GM18517 (cell line): Measurements from ENCODE around the gene TAF7.
A peak's percentile ranks its signal among the peaks of the same experiment; 100 is the strongest.
"Not testable (repeated sequence)": the region's sequence is repeated elsewhere in the genome, so short reads cannot be mapped to it uniquely, and the experiment has no call there.

Experiments used
- ATAC-seq: cut with Tn5 transposase; IDR thresholded peaks from one replicate; pipeline ENCODE4 v1.9.1; 2021; ENCODE audit warnings: mild to moderate bottlenecking, moderate library complexity; ENCODE audit not compliant: unreplicated experiment

TAF7 gene

GRCh38 chr5:141320225-141321169, at the start of gene TAF7:
TAF7 (minus strand) TSS chr5:141320784; CDS start chr5:141320044, 740 bp downstream.
- ATAC-seq, result peak; percentile 87

- no peak for ATAC-seq
Measured at GRCh38 chr5:141366016-141366896, 45.7 kb upstream of the TAF7 start.

GRCh38 chr5:141363952-141364660, 43.5 kb upstream of the TAF7 start, which contains the start of gene PCDHGA5:
PCDHGA5 (plus strand) TSS chr5:141364162; CDS start chr5:141364331, 169 bp downstream.
- no peak for ATAC-seq

GRCh38 chr5:141362719-141363118, 42.1 kb upstream of the TAF7 start:
- ATAC-seq, result no peak

GRCh38 chr5:141360685-141361084, 40.1 kb upstream of the TAF7 start:
- no peak for ATAC-seq

GRCh38 chr5:141359790-141360426, 39.3 kb upstream of the TAF7 start, which contains the start of gene PCDHGB2:
PCDHGB2 (plus strand) TSS chr5:141359994; CDS start chr5:141360136, 142 bp downstream.
- ATAC-seq, result peak; percentile 56

GRCh38 chr5:141356950-141357349, 36.4 kb upstream of the TAF7 start:
- ATAC-seq, result no peak

- ATAC-seq, result no peak
Measured at GRCh38 chr5:141356133-141356532, 35.5 kb upstream of the TAF7 start.

GRCh38 chr5:141355641-141356040, 35.1 kb upstream of the TAF7 start:
- no peak for ATAC-seq

- ATAC-seq, result no peak
Measured at GRCh38 chr5:141354900-141355469, 34.4 kb upstream of the TAF7 start, which contains the start of gene PCDHGA4. PCDHGA4 (plus strand) TSS chr5:141355021; CDS start chr5:141355108, 87 bp downstream.

GRCh38 chr5:141351591-141351990, 31.0 kb upstream of the TAF7 start:
- ATAC-seq, result no peak

GRCh38 chr5:141349917-141350619, 29.5 kb upstream of the TAF7 start, which contains the start of gene PCDHGB1:
PCDHGB1 (plus strand) TSS chr5:141350099; CDS start chr5:141350261, 162 bp downstream.
- ATAC-seq, result no peak

- not testable (repeated sequence) for ATAC-seq
Measured at GRCh38 chr5:141346017-141346416, 25.4 kb upstream of the TAF7 start.

GRCh38 chr5:141345327-141345726, 24.7 kb upstream of the TAF7 start:
- no peak for ATAC-seq

- no peak for ATAC-seq
Measured at GRCh38 chr5:141343953-141344463, 23.4 kb upstream of the TAF7 start.

- ATAC-seq, result no peak
Measured at GRCh38 chr5:141343242-141343952, 22.8 kb upstream of the TAF7 start, which contains the start of gene PCDHGA3. PCDHGA3 (plus strand) TSS chr5:141343829; CDS start chr5:141344034, 205 bp downstream.

- ATAC-seq, result no peak
Measured at GRCh38 chr5:141342773-141343172, 22.2 kb upstream of the TAF7 start.

GRCh38 chr5:141340781-141341354, 20.3 kb upstream of the TAF7 start:
- ATAC-seq, result not testable (repeated sequence)
